Mesothelial cell of epicardium (in vitro differentiated cells): ENCODE results near the gene EIF4EBP3. TPM values are rescaled to one million over a fixed set of nuclear protein-coding genes. Genes with fewer than 3 reads are reported as not detected.
"Not testable (repeated sequence)": the region's sequence is repeated elsewhere in the genome, so short reads cannot be mapped to it uniquely, and the experiment has no call there.

ENCODE experiments used
- DNase-seq, 2 experiments: peaks; one replicate each; pipeline ENCODE4 v3.0.0; 2021; ENCODE audit warnings: low spot score in 2 of 2; ENCODE audit not compliant: unreplicated experiment in 2 of 2
- H3K27ac Mint-ChIP-seq: 2 replicates; pipeline ENCODE4 v1.8.0; 2021; ENCODE audit warnings: mixed read lengths
- H3K27me3 Mint-ChIP-seq: 2 replicates; pipeline ENCODE4 v1.8.0; 2021; ENCODE audit warnings: low read depth, mixed read lengths
- H3K36me3 Mint-ChIP-seq: 2 replicates; pipeline ENCODE4 v1.8.0; 2021; ENCODE audit warnings: mixed read lengths
- H3K4me1 Mint-ChIP-seq: 2 replicates; pipeline ENCODE4 v1.8.0; 2021; ENCODE audit warnings: mixed read lengths
- H3K4me3 Mint-ChIP-seq: 2 replicates; pipeline ENCODE4 v1.8.0; 2021; ENCODE audit warnings: mild to moderate bottlenecking, moderate library complexity, mixed read lengths
- H3K9me3 Mint-ChIP-seq: 2 replicates; pipeline ENCODE4 v1.8.0; 2021; ENCODE audit warnings: mixed read lengths
- total RNA-seq: library from RNA; stranded (reverse); gene quantifications from 3 replicates; pipeline ENCODE4 v1.2.1, GENCODE V29; 2021
- TF ChIP-seq, protein P1 (sequence below): fragments of 200-600 bp; sonication (generic); IDR thresholded peaks from one replicate; pipeline ENCODE4 v1.5.0; 2021; ENCODE audit warnings: antibody characterized with exemption; ENCODE audit not compliant: unreplicated experiment

EIF4EBP3 gene
- total RNA-seq, 1 donor from 2014 or later, result 7.6 TPM

- TF ChIP-seq, protein P1, sequence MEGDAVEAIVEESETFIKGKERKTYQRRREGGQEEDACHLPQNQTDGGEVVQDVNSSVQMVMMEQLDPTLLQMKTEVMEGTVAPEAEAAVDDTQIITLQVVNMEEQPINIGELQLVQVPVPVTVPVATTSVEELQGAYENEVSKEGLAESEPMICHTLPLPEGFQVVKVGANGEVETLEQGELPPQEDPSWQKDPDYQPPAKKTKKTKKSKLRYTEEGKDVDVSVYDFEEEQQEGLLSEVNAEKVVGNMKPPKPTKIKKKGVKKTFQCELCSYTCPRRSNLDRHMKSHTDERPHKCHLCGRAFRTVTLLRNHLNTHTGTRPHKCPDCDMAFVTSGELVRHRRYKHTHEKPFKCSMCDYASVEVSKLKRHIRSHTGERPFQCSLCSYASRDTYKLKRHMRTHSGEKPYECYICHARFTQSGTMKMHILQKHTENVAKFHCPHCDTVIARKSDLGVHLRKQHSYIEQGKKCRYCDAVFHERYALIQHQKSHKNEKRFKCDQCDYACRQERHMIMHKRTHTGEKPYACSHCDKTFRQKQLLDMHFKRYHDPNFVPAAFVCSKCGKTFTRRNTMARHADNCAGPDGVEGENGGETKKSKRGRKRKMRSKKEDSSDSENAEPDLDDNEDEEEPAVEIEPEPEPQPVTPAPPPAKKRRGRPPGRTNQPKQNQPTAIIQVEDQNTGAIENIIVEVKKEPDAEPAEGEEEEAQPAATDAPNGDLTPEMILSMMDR, result no peak
- H3K4me1 Mint-ChIP-seq, result no peaks in the 10 kb centered on the region
- no peak overlapping the region for H3K27ac Mint-ChIP-seq
- no peak for DNase-seq
- H3K9me3 Mint-ChIP-seq, result peaks cover 3% of the 10 kb centered on the region
- no peaks in the 10 kb centered on the region for H3K36me3 Mint-ChIP-seq
- no peak overlapping the region for H3K4me3 Mint-ChIP-seq
- H3K27me3 Mint-ChIP-seq, result peaks cover 23% of the 10 kb centered on the region
These were observed 44.4 kb downstream of the EIF4EBP3 start for GRCh38 chr5:140591747-140592372.

DNA sequence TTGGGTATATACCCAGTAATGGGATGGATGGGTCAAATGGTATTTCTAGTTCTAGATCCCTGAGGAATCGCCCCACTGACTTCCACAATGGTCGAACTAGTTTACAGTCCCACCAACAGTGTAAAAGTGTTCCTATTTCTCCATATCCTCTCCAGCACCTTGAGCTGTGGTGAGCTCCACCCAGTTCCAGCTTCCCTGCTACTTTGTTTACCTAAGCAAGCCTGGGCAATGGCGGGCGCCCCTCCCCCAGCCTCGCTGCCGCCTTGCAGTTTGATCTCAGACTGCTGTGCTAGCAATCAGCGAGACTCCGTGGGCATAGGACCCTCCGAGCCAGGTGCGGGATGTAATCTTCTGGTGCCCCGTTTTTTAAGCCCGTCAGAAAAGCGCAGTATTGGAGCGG, 45.6 kb downstream of the EIF4EBP3 start:
- not testable (repeated sequence) for H3K9me3 Mint-ChIP-seq, H3K27ac Mint-ChIP-seq, H3K36me3 Mint-ChIP-seq, DNase-seq, H3K4me1 Mint-ChIP-seq
- Mint-ChIP-seq H3K4me3 (peak overlapping the region; percentile 69), H3K27me3 (peaks cover 26% of the 10 kb centered on the region)

- Mint-ChIP-seq H3K4me1 (no peaks in the 10 kb centered on the region), H3K9me3 (no peaks in the 10 kb centered on the region), H3K27ac (no peak overlapping the region), H3K4me3 (no peak overlapping the region), H3K27me3 (peaks cover 28% of the 10 kb centered on the region), H3K36me3 (no peaks in the 10 kb centered on the region)
- TF ChIP-seq, protein P1, result no peak
- DNase-seq, result no peak
These were observed 46.7 kb downstream of the EIF4EBP3 start for GRCh38 chr5:140594169-140594568.

GRCh38 chr5:140595538-140596300, 48.3 kb downstream of the EIF4EBP3 start:
- DNase-seq, result no peak
- no peak overlapping the region for H3K4me3 Mint-ChIP-seq
- TF ChIP-seq, protein P1, result no peak
- H3K27ac Mint-ChIP-seq, result no peak overlapping the region
- H3K27me3 Mint-ChIP-seq, result peaks cover 31% of the 10 kb centered on the region
- H3K4me1 Mint-ChIP-seq, result no peaks in the 10 kb centered on the region
- no peaks in the 10 kb centered on the region for H3K36me3 Mint-ChIP-seq
- H3K9me3 Mint-ChIP-seq, result no peaks in the 10 kb centered on the region

GRCh38 chr5:140596321-140596741, 48.9 kb downstream of the EIF4EBP3 start:
- Mint-ChIP-seq H3K36me3 (no peaks in the 10 kb centered on the region), H3K4me1 (no peaks in the 10 kb centered on the region), H3K4me3 (no peak overlapping the region), H3K27ac (no peak overlapping the region), H3K27me3 (peaks cover 29% of the 10 kb centered on the region), H3K9me3 (no peaks in the 10 kb centered on the region)
- DNase-seq, result no peak
- TF ChIP-seq, protein P1, result no peak

DNA sequence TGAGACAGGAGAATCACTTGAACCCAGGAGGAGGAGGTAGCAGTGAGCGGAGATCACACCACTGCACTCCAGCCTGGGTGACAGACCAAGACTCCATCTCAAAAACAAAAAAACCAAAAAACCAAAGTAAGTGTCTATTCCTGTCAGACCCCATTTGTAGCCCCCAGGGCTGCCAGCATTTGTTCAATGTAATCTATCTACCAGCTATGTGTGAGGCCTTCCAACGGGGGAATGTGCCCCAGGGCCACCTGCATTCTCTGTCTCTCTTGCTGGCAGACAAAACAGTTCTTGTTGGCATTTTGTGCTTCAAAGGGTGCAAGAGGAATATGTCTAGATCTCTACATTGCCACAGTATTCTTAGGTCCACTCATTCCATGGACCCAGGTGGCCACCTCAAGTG, 51.4 kb downstream of the EIF4EBP3 start:
- H3K4me3 Mint-ChIP-seq, result no peak overlapping the region
- TF ChIP-seq, protein P1, result no peak
- DNase-seq, result no peak
- H3K4me1 Mint-ChIP-seq, result no peaks in the 10 kb centered on the region
- H3K27me3 Mint-ChIP-seq, result peaks cover 29% of the 10 kb centered on the region
- no peak overlapping the region for H3K27ac Mint-ChIP-seq
- no peaks in the 10 kb centered on the region for H3K36me3 Mint-ChIP-seq
- no peaks in the 10 kb centered on the region for H3K9me3 Mint-ChIP-seq
